WTC11 (cell line): Measurements from ENCODE around the gene FAM53A.

ENCODE experiments used
- CTCF ChIP-seq: fragments of 200-600 bp; IDR thresholded peaks from 2 replicates; pipeline ENCODE4 v1.8.0; 2022; ENCODE audit warnings: antibody characterized with exemption
- ETV6 ChIP-seq: sonication (generic); formaldehyde crosslinking; IDR thresholded peaks from 2 replicates; pipeline ENCODE4 v1.8.1; 2022; ENCODE audit warnings: mild to moderate bottlenecking, missing genetic modification reagents
- IRF2 ChIP-seq: sonication (generic); formaldehyde crosslinking; IDR thresholded peaks from 2 replicates; pipeline ENCODE4 v1.8.0; 2022; ENCODE audit warnings: low read depth, missing genetic modification reagents, borderline replicate concordance
- ZNF532 ChIP-seq: fragments of 250-450 bp; sonication (Bioruptor Pico); IDR thresholded peaks from 2 replicates; pipeline ENCODE4 v1.9.0; 2021; ENCODE audit warnings: mild to moderate bottlenecking, borderline replicate concordance
- TF ChIP-seq, protein P1 (sequence below): sonication (generic); formaldehyde crosslinking; IDR thresholded peaks from 2 replicates; pipeline ENCODE4 v1.8.0; 2022; ENCODE audit warnings: mild to moderate bottlenecking, missing genetic modification reagents
- TF ChIP-seq, protein P2 (sequence below): sonication (generic); formaldehyde crosslinking; conservative IDR thresholded peaks from 2 replicates; pipeline ENCODE4 v1.8.1; 2023; ENCODE audit warnings: mild to moderate bottlenecking, low read depth, missing genetic modification reagents, moderate library complexity

GRCh38 chr4:1695913-1696312 lies 11.8 kb upstream of the FAM53A start:
- no peak for TF ChIP-seq ETV6
- no peak for TF ChIP-seq CTCF
- TF ChIP-seq ZNF532: no peak
- no peak for TF ChIP-seq IRF2 (CRISPR knock-in tag)
- TF ChIP-seq, protein P1, sequence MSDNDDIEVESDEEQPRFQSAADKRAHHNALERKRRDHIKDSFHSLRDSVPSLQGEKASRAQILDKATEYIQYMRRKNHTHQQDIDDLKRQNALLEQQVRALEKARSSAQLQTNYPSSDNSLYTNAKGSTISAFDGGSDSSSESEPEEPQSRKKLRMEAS (CRISPR knock-in tag): no peak
- TF ChIP-seq, protein P2, sequence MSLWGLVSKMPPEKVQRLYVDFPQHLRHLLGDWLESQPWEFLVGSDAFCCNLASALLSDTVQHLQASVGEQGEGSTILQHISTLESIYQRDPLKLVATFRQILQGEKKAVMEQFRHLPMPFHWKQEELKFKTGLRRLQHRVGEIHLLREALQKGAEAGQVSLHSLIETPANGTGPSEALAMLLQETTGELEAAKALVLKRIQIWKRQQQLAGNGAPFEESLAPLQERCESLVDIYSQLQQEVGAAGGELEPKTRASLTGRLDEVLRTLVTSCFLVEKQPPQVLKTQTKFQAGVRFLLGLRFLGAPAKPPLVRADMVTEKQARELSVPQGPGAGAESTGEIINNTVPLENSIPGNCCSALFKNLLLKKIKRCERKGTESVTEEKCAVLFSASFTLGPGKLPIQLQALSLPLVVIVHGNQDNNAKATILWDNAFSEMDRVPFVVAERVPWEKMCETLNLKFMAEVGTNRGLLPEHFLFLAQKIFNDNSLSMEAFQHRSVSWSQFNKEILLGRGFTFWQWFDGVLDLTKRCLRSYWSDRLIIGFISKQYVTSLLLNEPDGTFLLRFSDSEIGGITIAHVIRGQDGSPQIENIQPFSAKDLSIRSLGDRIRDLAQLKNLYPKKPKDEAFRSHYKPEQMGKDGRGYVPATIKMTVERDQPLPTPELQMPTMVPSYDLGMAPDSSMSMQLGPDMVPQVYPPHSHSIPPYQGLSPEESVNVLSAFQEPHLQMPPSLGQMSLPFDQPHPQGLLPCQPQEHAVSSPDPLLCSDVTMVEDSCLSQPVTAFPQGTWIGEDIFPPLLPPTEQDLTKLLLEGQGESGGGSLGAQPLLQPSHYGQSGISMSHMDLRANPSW (CRISPR knock-in tag): no peak
